Subcutaneous adipose tissue (tissue), 4 donors: ENCODE results near the gene STAT5B. TPM values are rescaled to one million over a fixed set of nuclear protein-coding genes. Genes with fewer than 3 reads are reported as not detected.

Experiments
- CTCF ChIP-seq: fragments of 450-650 bp; IDR thresholded peaks from one replicate; pipeline ENCODE4 v1.5.1; 2016; ENCODE audit warnings: low read depth, mild to moderate bottlenecking, control low read depth, antibody characterized with exemption, moderate library complexity
- total RNA-seq, 4 donors: library from RNA; depleted of rRNA; stranded (reverse); fragments of >200 nt; gene quantifications; one replicate each; pipeline ENCODE4 v1.1.0, GENCODE V29; 2016

The STAT5B gene
- total RNA-seq, 4 donors from 2014 or later, result 87.6 to 200 (median 113) TPM

GRCh38 chr17:42284566-42284965, 8.4 kb upstream of the STAT5B start:
- TF ChIP-seq CTCF, result no peak

DNA sequence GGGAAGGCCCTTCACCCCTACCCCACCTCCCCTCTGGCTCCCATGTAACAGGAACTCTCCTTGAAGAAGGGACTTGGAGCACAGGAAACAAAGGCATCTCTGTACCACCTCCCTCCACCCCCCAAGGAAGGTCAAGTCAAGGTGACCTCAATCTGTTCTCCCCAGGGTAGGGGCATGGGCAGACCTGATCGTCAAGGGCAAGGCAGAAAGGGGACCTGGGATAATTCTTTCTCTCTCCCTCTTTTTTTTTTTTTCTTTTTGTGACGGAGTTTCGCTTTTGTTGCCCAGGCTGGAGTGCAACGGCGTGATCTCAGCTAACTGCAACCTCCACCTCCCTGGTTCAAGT, 7.8 kb upstream of the STAT5B start:
- no peak for TF ChIP-seq CTCF

DNA sequence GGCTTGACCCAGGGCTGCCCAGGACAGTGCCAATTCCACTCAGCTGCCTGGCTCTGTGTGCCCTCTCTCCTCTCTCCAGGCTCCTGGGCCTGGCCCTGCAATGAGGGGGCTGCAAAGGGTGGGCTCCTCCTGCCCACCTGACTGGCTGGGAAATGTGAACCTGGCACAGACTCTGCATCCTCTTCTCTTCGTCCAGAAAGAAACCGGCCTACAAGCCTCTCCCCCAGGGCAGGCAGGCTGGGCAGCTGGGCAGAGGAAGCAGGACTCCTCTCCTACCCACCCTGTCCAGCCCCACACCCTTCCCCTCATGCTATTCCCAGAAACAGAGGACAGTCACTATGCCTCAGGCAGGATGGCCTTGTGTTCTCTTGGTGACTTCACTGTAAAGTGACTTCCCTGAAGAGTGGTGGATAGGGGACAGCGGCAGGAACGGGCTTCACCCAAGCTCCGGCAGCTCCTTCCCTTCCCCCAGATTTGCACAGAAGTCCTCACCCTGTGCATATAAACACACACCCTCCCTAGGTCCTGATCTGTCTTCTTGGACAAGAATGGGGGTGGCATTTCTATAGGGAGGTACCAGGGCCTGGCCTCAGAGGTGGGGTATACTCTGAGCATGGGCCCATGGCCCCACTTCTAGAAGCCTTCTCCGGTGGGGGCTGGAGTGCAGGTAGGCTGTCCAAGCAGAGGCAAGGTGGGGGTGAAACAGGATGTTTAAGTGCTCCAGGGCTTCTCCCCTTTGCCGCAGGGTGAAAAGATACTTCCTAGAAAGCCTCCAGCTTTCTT, 7.2 kb upstream of the STAT5B start:
- TF ChIP-seq CTCF, result no peak

- no peak for TF ChIP-seq CTCF
Measured at GRCh38 chr17:42282478-42283080, 6.4 kb upstream of the STAT5B start.

- no peak for TF ChIP-seq CTCF
Measured at GRCh38 chr17:42281571-42282096, 5.4 kb upstream of the STAT5B start.

GRCh38 chr17:42279776-42280630, 3.8 kb upstream of the STAT5B start:
- TF ChIP-seq CTCF, result no peak

DNA sequence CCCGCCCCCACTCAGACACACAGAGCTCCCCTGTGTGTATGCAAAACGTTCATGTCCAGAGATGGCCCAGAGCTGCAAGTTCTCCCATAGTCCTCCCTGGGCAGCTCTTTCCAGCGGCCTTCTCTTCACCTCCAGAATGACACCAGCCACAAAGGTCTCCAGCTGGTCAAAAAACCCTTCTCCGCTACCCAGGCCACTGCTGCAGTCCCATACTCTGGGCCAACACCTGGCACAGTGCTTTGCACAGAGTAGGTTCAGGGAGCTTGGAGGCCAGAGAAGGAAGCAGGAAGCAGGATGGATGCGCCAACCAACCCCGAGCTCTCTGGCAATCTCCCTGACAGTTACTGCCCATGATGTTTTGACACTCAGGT, 1.1 kb upstream of the STAT5B start:
- TF ChIP-seq CTCF, result no peak
